GM19467 (cell line): ENCODE results near the gene GTF2IRD2.
"Not testable (repeated sequence)": the region's sequence is repeated elsewhere in the genome, so short reads cannot be mapped to it uniquely, and the experiment has no call there.

Experiments used
- ATAC-seq: cut with Tn5 transposase; IDR thresholded peaks from one replicate; pipeline ENCODE4 v1.9.1; 2021; ENCODE audit warnings: mild to moderate bottlenecking, moderate library complexity; ENCODE audit not compliant: unreplicated experiment

The GTF2IRD2 gene

DNA sequence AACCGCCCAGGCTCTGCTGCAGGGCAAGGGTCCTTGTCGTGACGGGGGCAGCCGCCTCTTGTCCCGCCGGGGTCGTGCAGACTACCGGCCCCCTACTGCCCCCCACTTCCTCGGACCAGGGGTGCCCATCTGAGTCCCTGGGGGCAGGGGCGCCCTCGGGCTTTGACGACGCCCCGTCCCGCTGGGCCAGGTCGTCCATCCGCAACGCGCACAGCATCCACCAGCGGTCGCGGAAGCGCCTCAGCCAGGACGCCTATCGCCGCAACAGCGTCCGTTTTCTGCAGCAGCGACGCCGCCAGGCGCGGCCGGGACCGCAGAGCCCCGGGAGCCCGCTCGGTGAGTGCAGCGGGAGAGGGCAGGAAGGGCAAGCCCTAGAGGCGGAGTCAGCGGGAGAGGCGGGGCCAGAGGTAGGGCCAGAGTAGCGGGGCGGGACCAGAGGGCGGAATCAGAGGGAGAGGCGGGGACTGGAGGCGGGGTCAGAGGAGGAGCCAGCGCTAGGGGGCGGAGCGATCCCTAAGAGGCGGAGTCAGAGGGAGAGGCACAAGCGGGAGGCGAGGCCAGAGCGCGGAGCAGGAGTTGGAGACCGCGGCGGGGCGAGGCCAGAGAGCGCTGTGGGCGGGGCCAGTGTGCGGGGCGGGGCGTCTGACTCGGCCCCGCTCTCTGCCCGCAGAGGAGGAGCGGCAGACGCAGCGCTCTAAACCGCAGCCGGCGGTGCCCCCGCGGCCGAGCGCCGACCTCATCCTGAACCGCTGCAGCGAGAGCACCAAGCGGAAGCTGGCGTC lies 62.8 kb downstream of the GTF2IRD2 start:
- ATAC-seq = peak; percentile 87

GRCh38 chr7:74783595-74783994 lies 67.8 kb downstream of the GTF2IRD2 start:
- ATAC-seq = not testable (repeated sequence)

- ATAC-seq = not testable (repeated sequence)
Measured at GRCh38 chr7:74781746-74782145, 69.7 kb downstream of the GTF2IRD2 start.

- ATAC-seq = not testable (repeated sequence)
Measured at GRCh38 chr7:74779053-74779452, 72.4 kb downstream of the GTF2IRD2 start.

DNA sequence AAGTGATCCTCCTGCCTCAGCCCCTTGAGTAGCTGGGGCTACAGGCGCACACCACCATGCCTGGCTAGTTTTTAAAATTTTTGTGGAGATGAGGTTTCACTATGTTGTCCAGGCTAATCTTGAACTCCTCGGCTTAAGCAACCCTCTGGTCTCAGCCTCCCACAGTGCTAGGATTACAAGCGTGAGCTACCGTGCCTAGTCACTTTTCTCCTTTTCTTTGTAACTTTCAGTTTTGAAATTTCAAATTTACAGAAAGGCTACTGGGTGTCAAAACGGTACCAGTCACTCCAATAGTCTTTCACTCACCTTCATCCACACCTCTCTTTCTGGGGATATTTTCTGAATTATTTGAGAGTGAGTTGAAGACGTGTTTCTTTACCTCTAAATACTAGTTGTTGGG lies 76.3 kb downstream of the GTF2IRD2 start:
- not testable (repeated sequence) for ATAC-seq

DNA sequence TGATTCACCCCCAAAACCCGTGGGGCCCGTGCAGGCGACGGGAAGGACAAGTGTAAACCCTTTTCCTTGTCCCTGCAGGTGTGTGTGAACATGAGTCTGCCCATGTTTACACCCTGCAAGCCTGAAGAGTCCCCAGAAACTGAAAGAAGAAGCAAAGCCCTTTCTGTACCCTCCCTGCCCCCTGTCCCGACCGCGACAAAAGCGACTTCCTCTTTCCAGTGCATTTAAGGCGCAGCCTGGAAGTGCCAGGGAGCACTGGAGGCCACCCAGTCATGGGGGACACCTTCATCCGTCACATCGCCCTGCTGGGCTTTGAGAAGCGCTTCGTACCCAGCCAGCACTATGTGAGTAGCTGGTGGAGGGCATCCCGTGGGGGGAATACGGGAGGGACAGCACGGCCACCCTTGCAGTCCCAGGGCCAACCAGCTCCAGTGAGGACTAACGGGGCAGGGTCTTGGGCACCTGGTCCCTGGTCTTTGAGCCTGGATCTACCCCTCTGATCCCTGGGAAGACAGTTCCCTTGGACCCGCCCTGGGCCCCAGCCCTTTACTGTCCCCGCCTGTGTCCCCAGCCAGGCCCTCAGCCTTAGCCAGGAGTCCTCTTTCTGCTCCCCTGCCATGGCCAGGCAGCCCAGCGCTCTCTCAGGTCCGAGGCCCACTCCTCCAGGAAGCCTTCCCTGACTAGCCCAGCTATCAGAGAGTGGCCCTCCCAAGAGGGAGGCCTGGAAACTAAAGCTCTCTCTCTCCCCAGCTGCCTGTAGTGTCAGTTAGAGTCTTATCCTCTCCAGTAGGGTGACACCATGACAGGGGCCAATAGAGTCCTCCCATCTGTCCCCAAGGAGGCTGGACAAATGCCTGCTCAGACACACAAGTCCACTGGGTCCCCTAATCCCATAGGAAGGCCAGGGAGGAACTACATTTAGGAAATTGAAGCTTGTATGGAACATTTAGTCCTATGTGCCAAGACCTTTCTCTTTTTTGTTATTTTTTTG lies 77.3 kb downstream of the GTF2IRD2 start, which contains the start of gene NCF1:
Gene NCF1 (plus strand): TSS at position 252 of the 991 bp plus-strand sequence. CDS start 21 bp downstream, at position 273.
- ATAC-seq = peak; percentile 72

- not testable (repeated sequence) for ATAC-seq
Measured at GRCh38 chr7:74772093-74772492, 79.3 kb downstream of the GTF2IRD2 start.

GRCh38 chr7:74770062-74770461 lies 81.3 kb downstream of the GTF2IRD2 start:
- not testable (repeated sequence) for ATAC-seq

DNA sequence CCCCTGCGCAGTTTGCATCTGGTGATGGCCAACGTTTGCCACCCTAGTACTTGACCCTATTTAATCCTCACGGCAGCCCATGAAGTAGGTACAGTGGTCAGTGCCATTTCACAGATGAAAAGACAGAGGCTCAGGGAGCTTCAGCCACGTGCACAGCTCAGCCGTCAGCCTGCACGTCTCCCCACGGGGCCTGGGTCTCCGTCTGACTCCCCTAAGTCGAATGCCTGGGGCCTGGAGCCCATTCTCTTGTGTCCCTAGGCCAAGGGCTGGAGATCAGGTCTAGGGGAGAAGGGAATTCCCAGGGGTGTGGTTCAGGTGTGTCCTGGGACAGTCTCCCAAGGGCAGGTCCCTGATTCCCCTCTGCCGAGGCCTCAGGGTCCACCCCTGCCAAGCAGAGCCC lies 84.4 kb downstream of the GTF2IRD2 start:
- not testable (repeated sequence) for ATAC-seq

GRCh38 chr7:74766509-74766908 lies 84.9 kb downstream of the GTF2IRD2 start:
- not testable (repeated sequence) for ATAC-seq

DNA sequence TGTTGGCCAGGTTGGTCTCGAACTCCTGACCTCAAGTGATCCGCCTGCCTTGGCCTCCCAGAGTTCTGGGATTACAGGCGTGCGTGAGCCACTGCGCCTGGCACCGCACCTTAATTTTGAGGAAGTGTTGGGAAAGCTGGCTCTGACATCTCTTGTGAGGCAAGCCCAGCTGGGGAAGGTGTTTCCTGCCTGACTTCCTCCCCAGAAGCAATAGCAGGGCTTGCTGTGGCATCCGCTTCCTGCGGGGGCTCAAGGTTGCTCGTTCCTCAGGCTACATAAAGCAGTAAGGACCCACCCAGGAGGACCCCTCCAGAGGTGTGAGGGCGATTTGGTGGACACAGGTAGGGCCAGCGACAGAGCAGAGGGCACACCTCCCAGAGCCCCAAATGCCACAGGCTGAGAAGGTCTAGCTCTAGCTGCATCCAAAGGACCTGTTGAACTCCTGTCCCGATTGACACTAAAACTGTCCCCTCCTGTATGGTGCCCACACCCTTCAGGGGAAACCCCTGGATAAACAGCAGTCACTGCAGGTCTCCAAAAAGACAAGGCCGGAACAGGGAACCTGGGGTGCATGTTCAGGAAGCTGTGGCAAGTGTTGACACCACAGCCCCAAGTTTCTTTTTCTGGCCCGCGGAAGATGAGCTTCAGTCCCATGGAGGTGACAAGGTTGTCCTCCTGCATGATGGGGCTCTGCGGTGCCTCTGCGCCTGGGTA lies 86.0 kb downstream of the GTF2IRD2 start:
- peak; percentile 29 for ATAC-seq

- ATAC-seq = not testable (repeated sequence)
Measured at GRCh38 chr7:74758982-74759381, 92.4 kb downstream of the GTF2IRD2 start.

GRCh38 chr7:74758268-74758667 lies 93.1 kb downstream of the GTF2IRD2 start:
- ATAC-seq = not testable (repeated sequence)

DNA sequence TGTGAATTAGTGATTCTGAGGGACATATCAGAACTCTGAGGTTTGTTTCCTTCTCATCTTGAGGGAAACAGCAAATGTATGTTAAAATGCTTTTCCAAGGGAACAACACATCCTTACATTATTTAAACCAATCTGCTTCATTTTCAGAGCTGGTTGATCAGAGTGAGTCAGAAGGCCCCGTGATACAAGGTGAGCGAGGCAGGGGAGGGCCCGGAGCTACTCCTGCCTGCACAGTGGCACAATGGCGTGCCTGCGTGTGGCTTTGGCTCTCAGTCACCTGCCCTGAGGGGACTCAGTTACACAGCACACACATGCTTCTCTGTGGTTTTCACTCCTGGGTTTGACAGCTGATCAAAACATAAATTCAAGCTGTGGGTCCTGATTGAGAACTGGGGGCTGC lies 94.7 kb downstream of the GTF2IRD2 start:
- ATAC-seq = not testable (repeated sequence)

DNA sequence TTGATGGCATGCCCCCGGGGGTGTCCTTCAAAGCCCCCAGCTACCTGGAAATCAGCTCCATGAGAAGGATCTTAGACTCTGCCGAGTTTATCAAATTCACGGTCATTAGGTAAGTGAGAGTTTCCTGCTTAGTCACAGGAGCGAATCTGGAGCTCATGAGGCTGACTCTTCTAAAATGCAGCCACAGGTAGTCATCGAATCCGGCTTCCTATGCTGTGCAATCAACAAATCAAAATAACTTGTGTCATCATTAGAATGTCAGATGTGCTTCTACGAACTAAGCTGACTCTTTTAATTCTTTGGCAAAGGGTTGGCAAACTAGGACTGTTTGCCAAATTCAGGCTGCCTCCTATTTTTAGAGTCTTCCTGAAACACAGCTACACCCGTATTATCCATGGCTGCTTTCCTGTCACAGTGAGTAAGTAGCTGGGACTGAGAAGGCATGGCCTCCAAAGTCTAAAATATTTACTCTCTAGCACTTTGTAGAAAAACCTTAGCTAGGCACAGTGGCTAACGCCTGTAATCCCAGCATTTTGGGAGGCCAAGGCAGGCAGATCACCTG lies 97.4 kb downstream of the GTF2IRD2 start:
- ATAC-seq = not testable (repeated sequence)
